ENCODE results near the gene NTN4. TPM values are rescaled to one million over a fixed set of nuclear protein-coding genes. Genes with fewer than 3 reads are reported as not detected.

The NTN4 gene
- total RNA-seq, 1 experiment from 2014 or later: 0.17 TPM

- Mint-ChIP-seq H3K4me1 (no peaks in the 10 kb centered on the region), H3K27ac (no peak overlapping the region), H3K9me3 (peaks cover 3 to 9% of the 10 kb centered on the region in 2 experiments; a peak in 3 of 5 replicates), H3K4me3 (no peak overlapping the region), H3K36me3 (ENCODE audit: insufficient read depth in 1 of 3, low read depth in 3 of 3) (no peaks in the 10 kb centered on the region; a peak in 2 of 7 replicates), H3K27me3 (ENCODE audit: low read depth) (no peaks in the 10 kb centered on the region)
- Histone ChIP-seq H3K4ac (ENCODE audit: low read depth, low read length) (no peak overlapping the region), H2BK120ac (ENCODE audit: low read depth, low read length, poor library complexity, severe bottlenecking) (no peak overlapping the region), H3K9me3 (ENCODE audit: control insufficient read depth, low read depth, low read length) (no peaks in the 10 kb centered on the region), H3K79me2 (ENCODE audit: insufficient read depth, low read length) (no peaks in the 10 kb centered on the region), H2BK20ac (ENCODE audit: low read depth, low read length, poor library complexity, severe bottlenecking) (no peak overlapping the region), H3K4me2 (ENCODE audit: insufficient read depth, insufficient read length, low read length) (no peak overlapping the region), H2BK5ac (ENCODE audit: insufficient read length, low read length) (no peak overlapping the region), H3K56ac (ENCODE audit: insufficient read length, low read depth, low read length) (no peak overlapping the region), H4K91ac (ENCODE audit: insufficient read length, low read depth, low read length) (no peak overlapping the region), H4K20me1 (ENCODE audit: control insufficient read depth, insufficient read depth, insufficient read length) (no peaks in the 10 kb centered on the region), H2BK12ac (ENCODE audit: insufficient read length, low read depth, low read length) (no peak overlapping the region), H2BK15ac (ENCODE audit: low read depth, low read length) (no peak overlapping the region), H3T11ph (ENCODE audit: low read length) (no peak overlapping the region), H3K14ac (ENCODE audit: insufficient read depth, low read length) (no peak overlapping the region), H3K79me1 (ENCODE audit: insufficient read depth, low read depth, low read length, poor library complexity, severe bottlenecking) (no peaks in the 10 kb centered on the region), H4K5ac (ENCODE audit: insufficient read length, low read depth, low read length) (no peak overlapping the region), H3K23ac (ENCODE audit: insufficient read length, low read depth, low read length) (no peak overlapping the region), H3K4me1 (ENCODE audit: insufficient read depth, low read length) (no peaks in the 10 kb centered on the region), H3K27ac (ENCODE audit: insufficient read length, low read depth, low read length) (no peak overlapping the region), H3K18ac (ENCODE audit: insufficient read length, low read depth, low read length) (no peak overlapping the region), H4K8ac (replicated peaks; ENCODE audit: insufficient read length, low read depth, low read length) (no peak overlapping the region), H3K9ac (ENCODE audit: extremely low read depth, insufficient read length, low read length) (no peak overlapping the region), H2AFZ (ENCODE audit: low read length) (no peak overlapping the region), H2AK5ac (ENCODE audit: insufficient read length, low read length) (no peak overlapping the region), H3K23me2 (ENCODE audit: insufficient read length, low read depth, low read length, poor library complexity, severe bottlenecking) (no peaks in the 10 kb centered on the region), H3K27me3 (ENCODE audit: insufficient read depth, low read length) (no peaks in the 10 kb centered on the region)
- WGBS (ENCODE audit: extremely low coverage, insufficient read length, low lambda C conversion rate): no CpG with 5 or more reads among the region's 7 CpGs
- no peak for TF ChIP-seq CTCF (conservative IDR thresholded peaks at IDR 0.05)
- no peak for DNase-seq
Observed at GRCh38 chr12:95809000-95809680, 18.6 kb upstream of the NTN4 start.
